RWPE1 (cell line): Measurements from ENCODE around the gene CSMD2.

ENCODE experiments used
- CTCF ChIA-PET: fragments of 350-600 bp; sonication (Branson Sonifier 250); formaldehyde crosslinking; extraction: SDS; loops from one replicate; lab custom pipeline; 2021; lab: Yijun Ruan, JAX
- POLR2A ChIA-PET: fragments of 400-600 bp; formaldehyde crosslinking; extraction: SDS; loops from one replicate; lab custom pipeline; 2020; ENCODE audit warnings: antibody characterized with exemption; ENCODE audit not compliant: low non-redundant PET; lab: Yijun Ruan, JAX
- DNase-seq: peaks from one replicate; pipeline ENCODE4 v3.0.0; 2012; ENCODE audit warnings: low spot score
- H3K27ac ChIP-seq: fragments of 450-650 bp; 2 replicates; pipeline ENCODE4 v1.5.1; 2017
- CTCF ChIP-seq: fragments of 450-650 bp; conservative IDR thresholded peaks from 2 replicates; pipeline ENCODE4 v1.5.1; 2017; ENCODE audit warnings: low read depth, mild to moderate bottlenecking

The CSMD2 gene

GRCh38 chr1:33696962-33697361, 468.1 kb downstream of the CSMD2 start:
- POLR2A ChIA-PET = no interaction called here

GRCh38 chr1:33696311-33696710, 468.7 kb downstream of the CSMD2 start:
- no peak overlapping the region for H3K27ac ChIP-seq
- CTCF ChIA-PET = no interaction called here
- TF ChIP-seq CTCF = no peak
- no peak for DNase-seq
- POLR2A ChIA-PET = no interaction called here

More at GRCh38 chr1:33696962-33697361, 468.1 kb downstream of the CSMD2 start:
- no peak for DNase-seq
- CTCF ChIA-PET = no interaction called here
- no peak overlapping the region for H3K27ac ChIP-seq
- no peak for TF ChIP-seq CTCF

GRCh38 chr1:33692206-33693188, 472.5 kb downstream of the CSMD2 start:
- H3K27ac ChIP-seq = no peak overlapping the region
- CTCF ChIA-PET = no interaction called here
- POLR2A ChIA-PET = no interaction called here
- no peak for TF ChIP-seq CTCF
- no peak for DNase-seq

- no peak overlapping the region for H3K27ac ChIP-seq
- DNase-seq = no peak
- no peak for TF ChIP-seq CTCF
- ChIA-PET POLR2A (no interaction called here), CTCF (no interaction called here)
Measured at GRCh38 chr1:33687000-33687399, 478.0 kb downstream of the CSMD2 start.

GRCh38 chr1:33686551-33686950, 478.5 kb downstream of the CSMD2 start:
- no peak for DNase-seq
- CTCF ChIA-PET = no interaction called here
- H3K27ac ChIP-seq = no peak overlapping the region
- POLR2A ChIA-PET = no interaction called here
- TF ChIP-seq CTCF = no peak

GRCh38 chr1:33685256-33685655, 479.8 kb downstream of the CSMD2 start:
- no peak for TF ChIP-seq CTCF
- POLR2A ChIA-PET = no interaction called here
- no peak for DNase-seq
- CTCF ChIA-PET = no interaction called here
- H3K27ac ChIP-seq = no peak overlapping the region
